Glutamatergic neuron (in vitro differentiated cells): Measurements from ENCODE around the gene POLR1C. TPM values are rescaled to one million over a fixed set of nuclear protein-coding genes. Genes with fewer than 3 reads are reported as not detected.

Experiments used
- DNase-seq: peaks from one replicate; pipeline ENCODE4 v3.0.0; 2022
- H3K27ac Mint-ChIP-seq: one replicate; pipeline ENCODE4 v1.8.0; 2020; ENCODE audit warnings: mild to moderate bottlenecking, mixed read lengths, inconsistent platforms; ENCODE audit not compliant: unreplicated experiment
- H3K27me3 Mint-ChIP-seq: one replicate; pipeline ENCODE4 v1.8.0; 2020; ENCODE audit warnings: mild to moderate bottlenecking, moderate library complexity, mixed read lengths, inconsistent platforms; ENCODE audit not compliant: unreplicated experiment
- H3K36me3 Mint-ChIP-seq: one replicate; pipeline ENCODE4 v1.8.0; 2020; ENCODE audit warnings: mild to moderate bottlenecking, mixed read lengths, inconsistent platforms; ENCODE audit not compliant: unreplicated experiment
- H3K4me1 Mint-ChIP-seq: one replicate; pipeline ENCODE4 v1.8.0; 2020; ENCODE audit warnings: mild to moderate bottlenecking, low read depth, mixed read lengths, inconsistent platforms; ENCODE audit not compliant: unreplicated experiment
- H3K4me3 Mint-ChIP-seq: one replicate; pipeline ENCODE4 v1.8.0; 2020; ENCODE audit warnings: mild to moderate bottlenecking, mixed read lengths, inconsistent platforms; ENCODE audit not compliant: unreplicated experiment
- H3K9me3 Mint-ChIP-seq: one replicate; pipeline ENCODE4 v1.8.0; 2020; ENCODE audit warnings: mild to moderate bottlenecking, moderate library complexity, mixed read lengths, inconsistent platforms; ENCODE audit not compliant: unreplicated experiment
- CTCF ChIP-seq: fragments of 200-600 bp; sonication (generic); IDR thresholded peaks from one replicate; pipeline ENCODE4 v1.5.0; 2021; ENCODE audit not compliant: partially characterized antibody, unreplicated experiment
- total RNA-seq: library from RNA; stranded (reverse); fragmentation: NEBNext Ultra II Directional; extraction: Animal tissue kit (Norgen Biotek cat#: 25700); gene quantifications from one replicate; pipeline ENCODE4 v1.2.1, GENCODE V29; 2021; ENCODE audit not compliant: unreplicated experiment

The POLR1C gene
- total RNA-seq, 1 donor from 2014 or later, result 18.9 TPM

- DNase-seq, result no peak
- peaks cover 5% of the 10 kb centered on the region for H3K27me3 Mint-ChIP-seq
- no peak overlapping the region for H3K4me3 Mint-ChIP-seq
- no peaks in the 10 kb centered on the region for H3K36me3 Mint-ChIP-seq
- no peak overlapping the region for H3K27ac Mint-ChIP-seq
- H3K4me1 Mint-ChIP-seq, result peaks cover 11% of the 10 kb centered on the region
- peaks cover 1% of the 10 kb centered on the region for H3K9me3 Mint-ChIP-seq
- no peak for TF ChIP-seq CTCF
Measured at GRCh38 chr6:43499028-43499815, 17.7 kb upstream of the POLR1C start.

- peaks cover 4% of the 10 kb centered on the region for H3K27me3 Mint-ChIP-seq
- peak overlapping the region; percentile 35 for H3K27ac Mint-ChIP-seq
- H3K4me1 Mint-ChIP-seq, result peaks cover 7% of the 10 kb centered on the region
- H3K36me3 Mint-ChIP-seq, result no peaks in the 10 kb centered on the region
- H3K4me3 Mint-ChIP-seq, result no peak overlapping the region
- no peak for DNase-seq
- TF ChIP-seq CTCF, result no peak
- peaks cover 1% of the 10 kb centered on the region for H3K9me3 Mint-ChIP-seq
Measured at GRCh38 chr6:43500921-43501320, 16.0 kb upstream of the POLR1C start.

- H3K4me1 Mint-ChIP-seq, result peaks cover 4% of the 10 kb centered on the region
- DNase-seq, result no peak
- peaks cover 8% of the 10 kb centered on the region for H3K27me3 Mint-ChIP-seq
- peaks cover 1% of the 10 kb centered on the region for H3K9me3 Mint-ChIP-seq
- H3K36me3 Mint-ChIP-seq, result no peaks in the 10 kb centered on the region
- no peak overlapping the region for H3K4me3 Mint-ChIP-seq
- H3K27ac Mint-ChIP-seq, result no peak overlapping the region
- no peak for TF ChIP-seq CTCF
Measured at GRCh38 chr6:43502666-43503065, 14.2 kb upstream of the POLR1C start.

- peaks cover 1% of the 10 kb centered on the region for H3K9me3 Mint-ChIP-seq
- peaks cover 3% of the 10 kb centered on the region for H3K4me1 Mint-ChIP-seq
- H3K27ac Mint-ChIP-seq, result peak overlapping the region; percentile 19
- H3K27me3 Mint-ChIP-seq, result peaks cover 10% of the 10 kb centered on the region
- no peak for DNase-seq
- no peaks in the 10 kb centered on the region for H3K36me3 Mint-ChIP-seq
- no peak overlapping the region for H3K4me3 Mint-ChIP-seq
- no peak for TF ChIP-seq CTCF
Measured at GRCh38 chr6:43503443-43503842, 13.4 kb upstream of the POLR1C start.
